Activated CD8-positive, alpha-beta memory T cell treated with anti-CD3 and anti-CD28 coated beads, Interleukin-2, amount 50 U/mL, for 4 hours (primary cell): Measurements from ENCODE around the gene COX7A2.

Experiments used
- DNase-seq: peaks from one replicate; pipeline ENCODE4 v3.0.0-alpha.2; 2020

Gene COX7A2

DNA sequence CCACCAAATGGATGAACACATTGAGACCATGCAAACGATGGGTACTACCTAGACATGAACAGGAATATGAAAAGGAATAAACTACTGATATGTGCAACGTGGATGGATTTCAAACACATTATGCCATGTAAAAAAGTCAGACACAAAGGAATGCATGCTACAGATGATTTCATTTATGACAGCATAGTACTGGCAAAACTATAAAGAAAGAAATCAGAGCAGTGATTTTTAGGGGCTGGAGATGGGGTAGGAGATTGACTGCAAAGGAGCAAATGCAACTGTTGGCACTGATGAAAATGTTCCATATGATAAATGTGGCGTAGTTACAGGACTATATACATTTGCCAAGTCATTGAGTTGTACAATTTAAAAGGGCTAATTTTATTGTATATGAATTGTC is 24.3 kb downstream of the COX7A2 start:
- no peak for DNase-seq

DNA sequence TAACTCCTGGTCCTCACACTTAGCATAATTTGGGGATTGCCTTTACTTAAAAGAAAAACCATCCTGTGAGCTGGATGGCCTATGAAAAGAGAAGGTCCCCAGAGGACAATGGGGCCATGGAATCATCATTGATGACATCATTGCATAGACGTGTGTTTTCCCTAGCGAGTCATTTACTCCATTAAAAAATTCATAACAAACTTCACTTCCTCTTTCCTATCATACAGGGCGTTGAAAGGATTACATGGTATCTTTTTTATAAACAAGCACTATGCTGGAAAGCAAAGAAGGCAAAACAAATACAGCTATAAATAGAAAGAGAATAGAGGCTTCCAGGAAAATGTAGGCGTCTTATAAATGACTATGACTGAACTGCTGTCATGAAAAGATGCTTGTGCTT is 26.4 kb downstream of the COX7A2 start:
- no peak for DNase-seq

DNA sequence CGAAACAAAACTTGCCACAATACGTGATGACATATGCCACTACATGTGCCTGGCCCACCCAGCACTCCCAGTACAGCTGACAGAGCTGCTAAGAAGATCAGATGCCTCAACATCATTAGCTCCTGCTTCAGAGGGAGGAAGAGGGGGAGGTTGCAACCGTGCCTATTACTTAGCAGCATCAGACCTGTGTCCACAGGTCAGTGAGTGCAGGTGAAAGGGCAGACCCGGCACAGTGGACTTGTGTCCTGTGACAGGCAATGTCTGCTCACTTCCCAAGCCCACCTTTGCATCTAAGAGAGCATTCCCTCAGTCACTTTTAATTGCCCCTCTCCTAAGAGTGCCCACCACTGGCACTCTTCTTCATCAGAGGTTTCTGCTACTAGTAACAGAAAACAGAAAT is 28.3 kb downstream of the COX7A2 start:
- no peak for DNase-seq

DNA sequence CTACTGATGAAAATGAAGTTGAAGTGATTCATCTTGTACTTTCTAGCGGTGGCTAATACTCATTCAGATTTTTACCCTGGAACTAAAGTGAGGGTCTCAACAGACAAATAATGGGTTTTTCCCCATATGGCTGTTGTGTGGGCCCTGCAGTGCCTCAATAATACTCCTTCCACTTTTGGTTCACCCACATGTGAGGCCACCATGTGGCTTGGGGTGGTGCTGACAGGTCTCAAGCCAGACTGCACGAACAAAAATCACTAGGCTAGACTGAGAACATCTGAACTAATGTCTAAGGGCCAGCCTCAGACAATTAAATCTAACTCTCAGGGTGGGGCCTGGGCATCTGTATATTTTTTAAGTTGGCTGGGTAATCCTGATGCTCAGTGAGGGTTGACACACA is 29.9 kb downstream of the COX7A2 start:
- DNase-seq, result no peak

DNA sequence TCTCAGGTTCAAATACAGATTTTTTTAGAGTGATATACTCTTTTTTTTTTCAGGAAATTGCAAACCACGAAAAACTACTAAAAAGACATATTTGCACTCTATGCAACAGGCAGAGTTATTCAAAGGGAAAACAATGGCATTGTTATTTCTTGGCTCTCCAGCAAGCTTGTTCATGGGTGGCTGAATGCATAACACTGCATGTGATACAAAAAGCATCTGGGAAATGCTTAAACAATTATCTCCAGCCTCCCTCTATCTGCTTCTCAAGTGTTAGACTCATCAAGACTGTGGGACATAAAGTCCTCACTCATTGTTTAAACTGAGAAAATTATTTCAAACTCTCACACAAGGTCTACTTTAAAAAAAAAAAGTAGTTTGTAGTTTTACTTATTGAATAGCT is 30.5 kb downstream of the COX7A2 start:
- no peak for DNase-seq

DNA sequence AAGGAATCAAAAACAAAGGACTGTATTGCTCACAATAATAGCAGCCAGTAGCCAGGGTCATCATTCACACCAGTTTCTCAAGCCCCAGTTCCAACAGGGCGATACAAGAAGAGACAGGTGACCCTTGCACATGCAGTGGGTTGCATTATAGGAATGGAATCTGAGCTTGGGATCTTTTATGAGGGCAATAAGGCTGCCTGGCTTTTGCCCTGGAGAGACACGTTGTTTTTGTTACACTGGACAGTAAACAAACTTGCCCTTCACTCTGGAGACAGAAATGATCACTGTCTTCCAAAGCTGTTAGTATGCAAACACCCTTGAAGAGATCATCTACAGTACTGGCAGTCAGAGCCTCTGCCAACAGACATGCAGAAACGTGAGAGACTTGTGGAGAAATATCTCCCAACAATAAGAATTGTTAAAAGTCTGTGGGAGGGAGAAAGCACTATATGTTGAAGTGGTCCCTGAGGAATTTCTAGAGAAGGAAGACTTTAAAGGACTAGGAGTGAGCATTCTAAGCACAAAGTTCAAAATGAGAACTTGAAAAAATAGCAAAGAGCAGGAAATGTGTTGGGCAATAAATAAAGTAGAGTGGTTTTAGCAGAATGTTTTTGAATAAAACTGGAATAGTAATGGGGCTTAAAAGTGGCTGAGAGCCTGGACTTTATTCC is 31.5 kb downstream of the COX7A2 start:
- DNase-seq, result no peak

DNA sequence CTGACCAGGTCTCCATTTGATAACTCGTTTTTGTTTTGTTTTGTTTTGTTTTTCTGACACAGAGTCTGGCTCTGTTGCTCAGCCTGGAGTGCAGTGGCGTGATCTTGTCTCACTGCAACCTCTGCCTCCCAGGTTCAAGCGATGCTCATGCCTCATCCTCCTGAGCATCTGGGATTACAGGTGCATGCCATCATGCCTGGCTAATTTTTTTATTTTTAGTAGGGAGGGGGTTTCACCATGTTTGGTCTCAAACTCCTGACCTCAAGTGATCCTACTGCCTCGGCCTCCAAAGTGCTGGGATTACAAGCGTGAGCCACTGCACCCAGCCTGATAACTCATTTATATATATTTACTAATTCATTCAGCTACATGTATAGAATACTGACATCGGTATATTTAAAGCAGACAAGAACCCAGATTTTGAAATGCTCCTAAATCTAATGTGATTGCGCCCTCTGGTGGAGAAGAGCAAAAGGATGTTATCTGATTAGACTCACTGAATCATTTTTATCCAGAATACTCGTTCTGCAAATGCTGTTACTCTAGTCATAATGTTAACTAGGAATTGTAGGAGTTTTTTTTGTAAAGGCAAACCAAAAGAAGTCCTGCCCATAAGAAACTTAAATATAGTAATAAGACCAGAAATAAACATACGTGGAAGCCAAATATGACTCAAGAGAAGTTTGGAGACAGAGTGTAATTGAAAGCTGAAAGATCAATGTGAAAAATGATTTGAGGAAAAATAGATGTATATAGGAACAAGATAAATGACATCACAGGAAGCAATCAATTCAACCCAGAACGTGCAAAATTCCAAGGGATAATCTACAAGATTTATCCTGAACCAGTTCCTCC is 32.5 kb downstream of the COX7A2 start:
- peak; percentile 40 for DNase-seq

DNA sequence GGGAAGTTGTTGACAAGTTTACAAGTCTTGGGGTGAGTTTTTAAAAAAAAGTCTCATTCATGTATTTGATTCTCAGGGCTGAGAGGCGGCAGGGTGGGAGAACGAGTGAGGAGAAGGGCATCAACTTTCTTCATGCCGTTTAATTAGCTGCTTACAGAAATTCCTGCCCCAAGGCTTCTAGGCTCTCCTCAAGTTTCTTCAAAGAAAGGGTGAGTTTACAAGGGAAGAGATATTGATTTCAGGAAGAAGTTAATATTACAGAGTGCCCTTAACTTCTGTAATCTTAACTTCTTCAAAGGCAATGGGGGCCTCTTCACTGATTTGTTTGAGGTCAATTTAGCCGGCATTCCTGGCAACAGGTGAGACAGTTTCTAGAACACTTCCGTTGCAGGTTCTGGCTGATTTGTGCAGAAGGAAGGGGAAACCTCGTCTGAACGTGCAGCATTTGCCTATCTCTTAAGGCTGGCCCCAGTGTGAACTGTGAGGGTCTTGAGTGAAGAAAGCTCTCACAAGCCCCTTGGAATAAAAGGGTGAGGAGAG is 34.3 kb downstream of the COX7A2 start:
- DNase-seq, result no peak

DNA sequence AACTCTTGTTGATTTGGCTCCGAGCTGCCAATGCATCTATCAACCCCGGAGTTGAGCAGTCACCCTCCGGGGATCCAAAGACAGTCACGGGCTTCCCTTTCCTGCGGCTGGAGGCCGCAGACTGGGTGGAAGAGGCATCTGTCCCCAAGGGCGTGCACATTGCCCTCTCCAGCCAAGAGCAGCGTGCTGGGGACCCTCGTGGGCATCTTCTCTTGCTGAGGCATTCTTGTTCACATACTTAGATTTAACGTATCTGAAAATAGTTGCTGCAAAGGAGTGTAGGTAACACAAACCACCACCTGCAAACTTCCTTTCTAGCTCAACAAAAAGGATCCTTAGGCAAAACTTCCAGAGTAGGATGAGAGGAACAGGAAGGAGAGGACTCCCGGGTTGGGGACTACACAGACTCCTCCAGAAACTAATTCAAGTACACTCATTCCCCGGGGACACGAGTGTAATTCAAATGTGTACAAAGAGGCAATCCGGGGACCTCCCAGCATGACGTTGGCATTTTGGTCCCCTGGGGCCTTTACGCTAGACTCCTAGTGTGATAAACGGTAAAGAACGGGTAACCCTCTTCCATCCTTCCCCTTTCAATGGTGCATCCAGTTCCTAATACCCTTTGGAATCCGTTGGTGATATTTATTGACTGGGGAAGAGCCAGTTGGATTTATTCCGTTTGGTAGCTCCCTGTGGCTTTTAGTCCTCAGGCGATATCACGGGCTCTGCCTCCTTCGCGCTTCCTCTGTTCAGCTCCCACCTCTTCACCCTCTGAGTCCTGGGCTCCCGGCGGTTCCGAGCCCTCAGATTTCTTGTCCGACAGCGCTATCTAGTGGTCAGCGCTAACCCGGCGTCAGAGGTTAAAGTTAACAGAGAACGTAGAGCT is 35.1 kb downstream of the COX7A2 start:
- peak; percentile 79 for DNase-seq

DNA sequence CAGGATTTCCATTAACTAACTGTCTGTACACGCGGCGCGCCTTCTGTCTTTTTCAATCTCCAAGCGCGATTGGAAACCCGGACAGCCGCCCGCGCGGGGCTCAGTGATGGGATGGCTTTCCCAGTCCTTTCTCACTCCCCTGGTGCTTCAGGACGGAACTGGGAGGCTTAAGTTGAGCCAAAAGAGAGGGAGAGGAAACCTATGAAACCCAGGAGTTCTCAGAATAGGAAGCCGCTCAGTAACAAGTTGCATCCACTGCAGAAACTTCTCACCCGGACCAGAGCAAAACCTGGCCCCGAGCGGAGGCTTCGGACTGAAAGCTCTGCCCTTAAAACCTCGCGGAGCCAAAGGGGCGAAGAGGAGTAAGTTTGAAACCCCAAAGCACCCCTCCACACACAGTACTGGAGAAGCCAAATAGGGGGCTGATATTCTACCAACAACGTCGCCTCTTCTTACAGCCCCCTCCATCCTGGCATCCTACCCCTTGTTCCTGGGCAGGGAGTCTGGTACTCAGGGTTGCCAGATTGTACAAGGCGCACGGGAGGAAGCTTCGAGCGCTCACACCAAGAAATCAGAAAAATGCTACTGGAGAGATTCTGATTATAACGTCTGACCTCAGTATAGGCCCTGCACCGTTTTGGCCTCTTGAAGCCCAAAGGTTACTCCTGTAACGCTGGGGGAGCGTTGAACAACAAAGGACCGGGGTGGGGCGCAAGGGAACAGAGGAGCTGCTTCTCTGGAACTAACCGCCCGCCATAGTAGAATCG is 36.8 kb downstream of the COX7A2 start:
- DNase-seq, result no peak

DNA sequence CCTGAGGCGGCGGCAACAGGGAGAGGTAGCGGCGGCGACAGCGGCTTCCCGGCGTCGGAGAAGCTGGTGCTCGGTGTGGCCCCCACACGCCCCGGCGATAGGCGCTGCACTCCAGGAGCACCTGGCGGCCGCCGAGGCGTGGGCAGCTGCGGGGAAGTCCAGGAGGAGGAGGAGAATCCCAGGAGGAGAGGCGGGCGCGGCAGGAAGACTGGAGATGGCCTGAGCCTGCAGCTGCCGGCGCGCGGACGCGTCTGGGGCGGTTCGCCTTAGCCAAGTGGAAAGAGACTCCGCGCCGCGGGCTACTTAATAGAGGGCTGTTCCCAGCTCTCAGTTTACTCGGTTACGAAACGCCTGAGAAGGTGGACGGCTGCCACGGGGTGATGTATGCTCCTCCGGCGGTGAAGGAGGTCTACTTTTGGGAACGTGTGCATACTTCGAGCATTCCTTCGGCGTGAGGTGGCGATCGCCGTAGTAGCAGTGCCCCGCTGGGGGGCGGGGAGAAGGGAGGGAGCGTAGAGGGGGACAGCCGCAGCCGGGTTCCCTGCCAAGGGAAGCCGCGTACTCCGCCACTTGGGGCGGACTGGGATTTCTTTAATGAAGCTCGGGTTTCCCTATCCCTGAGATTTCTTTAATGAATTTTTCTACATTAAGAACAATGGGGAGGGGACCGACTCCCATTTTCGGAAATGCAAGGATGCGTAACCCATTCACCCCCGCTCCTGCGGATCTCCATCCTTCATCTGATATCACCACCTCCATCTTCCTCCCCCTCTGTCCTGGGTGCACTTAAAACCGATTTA is 37.6 kb downstream of the COX7A2 start, which contains the start of gene COL12A1:
TSS of gene COL12A1 (minus strand) at position 278 of the 800 bp plus-strand sequence. CDS start 3,261 bp downstream, outside the sequence.
- DNase-seq, result no peak

DNA sequence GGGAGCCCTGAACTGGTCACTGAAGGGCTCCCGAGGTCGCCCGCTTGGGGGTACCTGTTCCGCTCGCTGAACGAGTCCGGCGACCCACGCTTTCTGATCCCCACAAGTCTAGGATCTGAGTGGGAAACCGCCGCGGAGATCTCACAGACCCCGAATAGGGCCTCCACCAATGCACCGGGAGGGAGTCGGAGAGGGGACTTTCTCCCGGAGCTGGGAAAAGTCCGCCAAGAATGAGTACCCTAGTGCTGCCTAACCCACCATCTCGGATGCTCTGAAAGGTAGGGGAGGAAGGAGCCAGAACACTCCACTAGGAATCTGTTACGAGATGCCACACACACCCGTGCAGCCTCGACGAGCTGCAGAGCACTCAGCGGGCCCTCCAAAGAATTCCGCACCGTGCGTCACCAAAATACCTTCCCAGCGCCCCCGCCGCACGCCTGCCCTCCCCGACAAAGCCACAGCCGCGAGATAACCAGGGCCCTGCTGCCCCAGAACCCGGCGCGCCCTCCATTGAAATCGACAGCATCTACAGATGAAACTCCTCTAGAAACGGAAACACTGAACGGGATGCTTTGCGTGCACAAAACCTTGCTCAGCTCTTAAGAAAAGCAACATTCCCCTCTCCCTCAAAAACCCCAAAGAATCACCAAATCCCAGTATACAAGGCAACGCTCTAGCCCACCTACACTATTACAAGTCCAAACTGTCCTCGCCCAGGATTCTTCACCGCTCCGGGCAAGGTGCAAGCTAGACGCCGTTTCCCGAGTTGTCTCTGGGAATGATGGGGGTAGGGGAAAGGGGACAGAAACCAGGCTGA is 38.4 kb downstream of the COX7A2 start:
- no peak for DNase-seq

DNA sequence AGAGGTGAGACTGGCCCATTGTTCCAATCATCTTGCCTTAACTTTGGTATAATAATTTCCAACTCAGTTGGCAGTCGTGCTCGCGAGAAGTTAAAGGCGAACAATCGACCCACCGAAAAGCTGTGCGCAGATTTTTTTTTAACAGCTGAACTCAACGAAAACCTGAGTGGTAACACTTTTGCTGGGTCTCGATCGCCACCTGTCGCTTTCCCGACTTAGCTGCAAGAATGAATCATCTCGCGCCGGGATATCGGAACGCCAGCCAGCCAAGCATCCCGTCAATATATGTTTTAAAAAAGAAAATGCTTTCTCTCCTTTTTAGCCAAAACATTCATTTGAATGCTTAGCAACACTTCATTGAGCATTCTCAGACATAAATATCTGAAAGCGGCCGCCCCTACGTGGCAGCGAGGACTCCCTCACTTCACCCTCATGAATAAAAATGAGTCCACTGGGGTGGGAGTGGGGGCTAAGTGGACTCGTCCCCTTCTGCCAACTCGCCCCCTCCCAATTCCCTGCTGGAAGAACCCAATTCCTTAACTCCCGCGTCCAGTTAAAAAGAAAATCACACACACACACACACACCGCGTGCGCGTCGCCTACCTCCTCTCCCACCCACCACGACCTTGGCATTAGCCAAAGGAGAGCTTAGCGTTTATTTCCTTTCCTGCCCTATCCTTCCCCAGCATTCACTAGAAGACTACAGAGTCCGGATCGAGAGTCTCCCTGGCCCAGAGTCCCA is 39.2 kb downstream of the COX7A2 start:
- no peak for DNase-seq

DNA sequence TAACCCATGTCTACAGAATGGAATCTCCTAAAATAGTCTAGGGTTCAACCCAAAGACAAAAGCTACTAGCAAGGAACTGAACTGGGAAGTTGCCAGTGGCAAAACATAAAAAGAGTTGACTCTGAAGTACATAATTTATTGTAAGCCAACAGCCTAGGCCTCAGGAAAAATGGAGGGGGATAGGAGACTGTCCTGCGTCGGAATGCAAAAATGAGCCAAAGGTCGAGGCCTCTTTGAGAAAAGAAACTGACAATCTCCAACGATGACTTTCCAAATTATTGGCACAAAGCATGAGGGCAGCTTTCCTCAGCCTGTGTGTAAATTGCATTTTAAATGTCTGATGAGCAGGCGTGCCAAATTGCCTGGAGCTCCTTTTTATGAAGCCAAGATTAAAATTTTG is 39.9 kb downstream of the COX7A2 start:
- DNase-seq, result no peak

DNA sequence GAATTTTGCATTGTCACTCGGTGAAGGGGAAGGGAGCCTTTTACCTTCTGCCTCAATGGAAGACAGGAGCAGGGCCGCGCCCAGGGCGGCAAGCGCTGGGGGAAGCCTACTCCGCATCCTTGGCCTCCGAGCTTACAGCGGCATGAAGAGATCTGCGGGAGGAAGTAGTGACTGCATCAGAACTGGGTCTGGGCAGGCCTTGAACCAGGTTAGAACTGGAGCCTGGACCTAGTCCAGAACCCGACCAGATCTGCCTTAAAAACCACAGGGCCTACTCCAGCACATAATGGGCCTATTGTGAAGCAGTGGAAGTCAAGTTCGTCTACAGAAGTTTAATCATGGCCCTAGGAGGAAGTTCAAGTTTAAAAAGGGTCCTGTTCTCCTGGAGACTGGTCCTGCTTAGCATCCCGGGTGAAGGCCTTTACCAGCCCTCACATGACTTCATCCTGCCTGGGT is 40.9 kb downstream of the COX7A2 start:
- no peak for DNase-seq

DNA sequence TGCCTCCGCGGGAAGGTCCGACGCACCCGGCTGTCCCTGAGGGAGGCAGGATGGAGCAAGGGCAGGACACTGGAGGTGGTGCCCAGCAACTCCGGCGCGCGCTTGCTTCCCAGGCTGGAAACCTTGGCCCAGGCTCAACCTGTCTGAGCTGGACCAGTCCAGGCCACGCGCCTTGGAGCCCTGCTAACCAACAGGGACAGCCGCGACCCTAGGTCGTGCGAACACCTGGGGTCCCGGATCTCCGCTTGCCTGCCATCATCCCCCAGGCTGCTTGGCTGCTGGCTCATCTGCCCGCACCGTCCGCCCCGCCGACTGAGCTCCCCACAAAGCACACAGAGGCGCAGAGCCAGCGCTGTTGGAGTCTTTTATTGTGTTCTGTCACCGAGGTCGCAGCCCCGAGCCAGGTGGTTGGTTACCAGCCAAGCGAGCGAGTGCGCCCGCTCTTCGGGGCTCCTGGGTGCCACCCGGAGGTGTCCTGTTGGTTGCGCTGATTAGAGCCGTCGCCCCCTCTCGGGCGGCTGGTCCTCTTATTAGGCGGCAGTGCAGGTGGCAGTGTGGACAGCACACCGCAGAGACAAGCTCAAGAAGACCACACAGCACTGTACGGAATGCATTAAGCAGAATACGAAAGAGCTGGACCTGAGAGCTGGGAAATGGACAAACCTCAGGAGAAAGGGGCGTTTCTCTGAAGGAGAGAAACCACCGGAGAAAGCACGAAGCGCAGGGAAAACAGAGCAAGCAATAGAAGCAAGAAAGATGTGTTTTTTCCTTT is 41.5 kb downstream of the COX7A2 start:
- DNase-seq, result no peak

DNA sequence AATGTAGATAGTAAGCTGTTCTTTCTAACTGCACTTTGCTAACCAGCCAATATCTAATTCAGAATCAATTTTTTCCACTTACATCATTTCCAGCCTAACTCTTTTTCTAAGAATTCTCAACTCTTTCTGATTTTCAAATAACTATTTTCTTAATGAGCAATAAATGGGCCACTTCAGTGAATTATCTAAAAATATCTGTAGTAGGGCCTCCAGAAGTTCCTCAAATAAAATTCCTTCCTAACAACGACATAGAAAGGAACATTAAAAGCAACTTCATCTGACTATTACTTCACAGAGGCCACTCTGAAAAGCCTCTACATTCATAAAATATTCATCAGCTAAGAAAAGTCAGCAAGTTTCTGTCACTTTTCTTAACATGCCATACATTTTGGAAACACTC is 42.6 kb downstream of the COX7A2 start:
- DNase-seq, result no peak

DNA sequence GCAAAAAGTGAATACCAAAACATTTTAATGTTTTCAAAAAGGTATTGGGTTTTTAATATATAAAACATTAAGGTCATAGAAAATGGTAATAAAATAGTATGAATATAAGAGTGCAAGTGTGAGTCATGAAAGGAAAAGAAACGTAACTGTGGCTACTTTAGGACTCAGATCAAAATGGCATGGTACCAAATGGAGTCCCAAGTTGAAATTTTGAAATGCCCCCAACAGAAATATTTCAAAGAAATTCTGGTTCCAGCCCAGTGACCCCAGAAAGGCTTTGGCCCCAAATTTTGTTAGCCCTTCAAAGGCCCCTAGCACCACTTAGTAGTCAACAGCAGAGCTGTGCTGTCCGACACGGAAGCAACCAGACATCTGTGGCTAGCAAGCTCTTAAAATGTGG is 43.7 kb downstream of the COX7A2 start:
- no peak for DNase-seq
